Measurements from ENCODE around the gene MOB1B.

- TF ChIP-seq CTCF (IDR thresholded peaks at IDR 0.05) (no peak), POLR2A (IDR thresholded peaks at IDR 0.05) (no peak), POLR2AphosphoS5 (IDR thresholded peaks at IDR 0.05) (no peak), EP300 (IDR thresholded peaks at IDR 0.05) (no peak)
These were observed 38.9 kb upstream of the MOB1B start for GRCh38 chr4:70863099-70863790.
